ENCODE results near the gene TTC28. TPM values are rescaled to one million over a fixed set of nuclear protein-coding genes. Genes with fewer than 3 reads are reported as not detected.

Gene TTC28
- total RNA-seq, 1 experiment from 2014 or later = 11.2 TPM

DNA sequence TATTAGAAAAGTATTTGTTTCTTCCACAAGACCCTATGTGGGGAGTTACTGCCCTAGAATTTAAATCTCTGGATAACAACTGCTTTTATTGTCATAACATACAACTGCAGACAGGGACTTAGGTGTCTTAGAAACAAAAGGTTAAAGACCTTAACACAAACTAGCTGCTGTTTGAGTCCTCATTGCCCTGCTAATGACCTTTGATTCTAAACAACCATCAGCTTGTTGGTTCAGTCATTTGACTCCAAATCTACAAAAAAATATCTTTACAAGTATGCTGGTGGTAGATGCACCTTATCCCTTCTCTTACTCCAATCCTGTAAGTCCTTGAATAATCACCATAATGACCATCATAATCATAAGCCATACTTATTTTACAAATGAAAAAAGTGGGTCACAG lies 383.2 kb downstream of the TTC28 start:
- Histone ChIP-seq H3K27ac (ENCODE audit: low read length) (no peak overlapping the region), H3K4me1 (ENCODE audit: low read length) (no peaks in the 10 kb centered on the region)

DNA sequence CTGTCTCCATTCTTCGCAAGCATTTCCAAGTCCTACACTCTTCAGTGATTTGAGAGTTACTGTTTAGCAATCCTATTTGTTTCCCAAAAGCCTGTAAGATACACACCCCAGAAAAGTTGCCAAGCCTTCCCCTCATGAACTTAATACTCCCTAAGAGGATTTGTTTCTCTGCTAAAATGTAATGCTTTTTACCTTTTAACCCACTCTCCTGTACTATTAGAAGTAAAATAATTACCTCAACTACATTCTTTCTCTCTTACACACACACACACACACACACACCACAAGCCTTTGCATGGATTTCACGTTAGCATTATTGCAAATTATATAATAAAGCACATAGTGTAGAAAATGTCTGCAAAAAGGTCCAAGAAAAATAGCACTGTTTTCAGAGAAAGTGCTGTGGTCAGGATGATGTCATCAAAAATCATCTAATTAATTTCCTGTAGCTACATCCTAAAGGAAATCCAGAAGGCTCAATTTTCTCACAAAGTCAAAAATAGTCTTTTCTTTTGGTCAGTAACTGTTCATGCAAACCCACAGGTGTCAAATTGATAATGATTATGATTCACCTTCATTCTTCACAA lies 396.5 kb downstream of the TTC28 start:
- Histone ChIP-seq H3K4me3 (ENCODE audit: low read length) (no peak overlapping the region), H3K79me2 (ENCODE audit: low read length) (no peaks in the 10 kb centered on the region), H2AFZ (ENCODE audit: low read length) (no peak overlapping the region), H3K9ac (ENCODE audit: low read length) (no peak overlapping the region), H3K9me3 (ENCODE audit: low read length) (no peaks in the 10 kb centered on the region), H3K36me3 (ENCODE audit: insufficient read depth, low read length) (no peaks in the 10 kb centered on the region), H3K27me3 (ENCODE audit: low read length) (no peaks in the 10 kb centered on the region), H3K27ac (ENCODE audit: low read length) (no peak overlapping the region), H4K20me1 (ENCODE audit: insufficient read depth, low read depth, low read length) (no peaks in the 10 kb centered on the region), H3K4me2 (ENCODE audit: low read depth, low read length, poor library complexity, severe bottlenecking) (no peak overlapping the region), H3K4me1 (ENCODE audit: low read length) (no peaks in the 10 kb centered on the region), H3K9me2 (replicated peaks; ENCODE audit: insufficient read depth, low read length) (no peaks in the 10 kb centered on the region)
- no peak for DNase-seq

More for the DNA sequence above, 383.2 kb downstream of the TTC28 start:
- Histone ChIP-seq H3K9me3 (ENCODE audit: low read length) (no peaks in the 10 kb centered on the region), H4K20me1 (ENCODE audit: insufficient read depth, low read depth, low read length) (0 out of 2 replicates have a peak, but pooled peaks cover 5% of the 10 kb centered on the region), H3K27me3 (ENCODE audit: low read length) (no peaks in the 10 kb centered on the region), H2AFZ (ENCODE audit: low read length) (no peak overlapping the region), H3K9me2 (replicated peaks; ENCODE audit: insufficient read depth, low read length) (no peaks in the 10 kb centered on the region), H3K79me2 (ENCODE audit: low read length) (no peaks in the 10 kb centered on the region), H3K4me2 (ENCODE audit: low read depth, low read length, poor library complexity, severe bottlenecking) (no peak overlapping the region), H3K36me3 (ENCODE audit: insufficient read depth, low read length) (no peaks in the 10 kb centered on the region), H3K4me3 (ENCODE audit: low read length) (no peak overlapping the region), H3K9ac (ENCODE audit: low read length) (no peak overlapping the region)
- no peak for DNase-seq

DNA sequence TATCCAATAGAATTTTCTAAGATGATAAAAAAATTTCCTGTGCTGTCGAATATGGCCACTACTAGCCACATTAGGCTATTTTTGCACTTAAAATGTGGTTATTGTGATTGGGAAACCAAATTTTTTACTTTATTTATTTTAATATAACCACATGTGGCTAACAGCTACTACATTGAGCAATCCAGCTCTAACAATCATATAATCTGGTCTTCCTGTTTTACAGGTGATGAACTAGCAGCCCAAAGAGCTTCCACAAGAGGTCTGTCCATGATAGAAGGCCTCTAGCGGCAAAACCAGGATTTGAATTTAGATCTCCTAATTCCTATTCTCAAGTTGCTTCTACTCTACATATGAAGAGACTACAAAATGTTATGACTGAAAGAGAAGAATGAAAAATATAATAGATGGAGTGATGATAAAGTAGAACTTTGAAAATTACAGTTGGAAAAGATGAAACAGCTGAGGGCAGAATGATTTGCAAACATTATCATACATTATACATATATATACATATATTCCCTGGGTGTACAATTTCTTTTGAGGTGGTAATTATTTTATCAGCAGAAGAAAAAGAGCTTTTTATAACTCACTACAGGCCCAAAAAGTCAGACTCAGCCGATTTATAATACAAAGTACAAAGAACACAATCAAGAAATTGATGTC lies 397.1 kb downstream of the TTC28 start:
- H3K27me3 ChIP-seq (ENCODE audit: low read length) = no peaks in the 10 kb centered on the region
- H2AFZ ChIP-seq (ENCODE audit: low read length) = no peak overlapping the region
- H3K27ac ChIP-seq (ENCODE audit: low read length) = no peak overlapping the region
- DNase-seq = no peak
- H3K9ac ChIP-seq (ENCODE audit: low read length) = no peak overlapping the region
- H3K9me2 ChIP-seq (replicated peaks; ENCODE audit: insufficient read depth, low read length) = no peaks in the 10 kb centered on the region
- no peaks in the 10 kb centered on the region for H3K9me3 ChIP-seq (ENCODE audit: low read length)
- no peaks in the 10 kb centered on the region for H3K36me3 ChIP-seq (ENCODE audit: insufficient read depth, low read length)
- H3K4me1 ChIP-seq (ENCODE audit: low read length) = no peaks in the 10 kb centered on the region
- H3K4me3 ChIP-seq (ENCODE audit: low read length) = no peak overlapping the region
- no peaks in the 10 kb centered on the region for H4K20me1 ChIP-seq (ENCODE audit: insufficient read depth, low read depth, low read length)
- no peak overlapping the region for H3K4me2 ChIP-seq (ENCODE audit: low read depth, low read length, poor library complexity, severe bottlenecking)
- no peaks in the 10 kb centered on the region for H3K79me2 ChIP-seq (ENCODE audit: low read length)

DNA sequence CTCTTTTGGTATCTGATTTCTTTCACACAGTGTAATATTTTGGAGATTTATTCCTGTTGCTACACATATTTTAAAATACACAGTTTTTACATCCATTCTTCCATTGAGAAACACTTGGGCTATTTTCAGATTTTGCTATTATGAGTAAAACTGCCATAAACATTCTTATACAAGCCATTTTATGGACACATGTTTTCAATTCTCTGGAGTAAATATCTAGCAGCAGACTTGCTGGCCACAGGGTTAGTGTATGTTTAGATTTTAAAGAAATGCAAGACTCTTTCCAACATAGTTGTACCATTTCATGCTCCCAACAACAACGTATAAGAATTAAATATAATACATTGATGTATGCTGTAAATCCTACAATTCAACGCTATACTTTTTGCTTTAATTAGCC lies 399.8 kb downstream of the TTC28 start:
- H3K4me3 ChIP-seq (ENCODE audit: low read length) = no peak overlapping the region
- no peak for DNase-seq
- no peak overlapping the region for H3K27ac ChIP-seq (ENCODE audit: low read length)
- H3K79me2 ChIP-seq (ENCODE audit: low read length) = no peaks in the 10 kb centered on the region
- no peaks in the 10 kb centered on the region for H3K4me1 ChIP-seq (ENCODE audit: low read length)
- H3K9me3 ChIP-seq (ENCODE audit: low read length) = no peaks in the 10 kb centered on the region
- no peak overlapping the region for H2AFZ ChIP-seq (ENCODE audit: low read length)
- no peaks in the 10 kb centered on the region for H3K9me2 ChIP-seq (replicated peaks; ENCODE audit: insufficient read depth, low read length)
- no peak overlapping the region for H3K9ac ChIP-seq (ENCODE audit: low read length)
- no peaks in the 10 kb centered on the region for H3K27me3 ChIP-seq (ENCODE audit: low read length)
- 0 out of 2 replicates have a peak, but pooled peaks cover 7% of the 10 kb centered on the region for H4K20me1 ChIP-seq (ENCODE audit: insufficient read depth, low read depth, low read length)
- no peak overlapping the region for H3K4me2 ChIP-seq (ENCODE audit: low read depth, low read length, poor library complexity, severe bottlenecking)
- H3K36me3 ChIP-seq (ENCODE audit: insufficient read depth, low read length) = no peaks in the 10 kb centered on the region

DNA sequence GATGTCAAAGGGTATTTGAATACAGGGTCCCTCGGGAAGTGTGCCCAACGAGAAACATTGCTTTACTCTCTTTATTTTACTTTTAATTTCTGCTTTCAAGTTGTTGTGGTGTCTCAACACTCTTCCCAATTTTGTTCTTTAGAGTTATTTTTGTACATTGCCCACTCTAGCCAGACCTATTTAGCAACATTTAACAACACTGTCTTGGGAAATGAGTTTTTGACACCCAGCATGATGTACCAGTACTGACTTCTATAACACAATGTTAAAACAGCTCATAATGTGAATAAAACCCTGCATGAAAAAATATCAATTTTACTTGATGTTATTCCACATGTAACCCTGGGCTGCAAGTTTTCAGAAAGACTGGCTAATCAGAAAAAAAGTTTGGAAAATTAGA lies 410.4 kb downstream of the TTC28 start:
- H3K4me3 ChIP-seq (ENCODE audit: low read length) = no peak overlapping the region
- H2AFZ ChIP-seq (ENCODE audit: low read length) = no peak overlapping the region
- H4K20me1 ChIP-seq (ENCODE audit: insufficient read depth, low read depth, low read length) = peaks cover 21% of the 10 kb centered on the region
- DNase-seq = no peak
- H3K9me3 ChIP-seq (ENCODE audit: low read length) = no peaks in the 10 kb centered on the region
- H3K36me3 ChIP-seq (ENCODE audit: insufficient read depth, low read length) = no peaks in the 10 kb centered on the region
- no peak overlapping the region for H3K4me2 ChIP-seq (ENCODE audit: low read depth, low read length, poor library complexity, severe bottlenecking)
- no peaks in the 10 kb centered on the region for H3K9me2 ChIP-seq (replicated peaks; ENCODE audit: insufficient read depth, low read length)
- H3K27ac ChIP-seq (ENCODE audit: low read length) = no peak overlapping the region
- 0 out of 2 replicates have a peak, but pooled peaks cover 2% of the 10 kb centered on the region for H3K4me1 ChIP-seq (ENCODE audit: low read length)
- H3K27me3 ChIP-seq (ENCODE audit: low read length) = no peaks in the 10 kb centered on the region
- no peak overlapping the region for H3K9ac ChIP-seq (ENCODE audit: low read length)
- no peaks in the 10 kb centered on the region for H3K79me2 ChIP-seq (ENCODE audit: low read length)

DNA sequence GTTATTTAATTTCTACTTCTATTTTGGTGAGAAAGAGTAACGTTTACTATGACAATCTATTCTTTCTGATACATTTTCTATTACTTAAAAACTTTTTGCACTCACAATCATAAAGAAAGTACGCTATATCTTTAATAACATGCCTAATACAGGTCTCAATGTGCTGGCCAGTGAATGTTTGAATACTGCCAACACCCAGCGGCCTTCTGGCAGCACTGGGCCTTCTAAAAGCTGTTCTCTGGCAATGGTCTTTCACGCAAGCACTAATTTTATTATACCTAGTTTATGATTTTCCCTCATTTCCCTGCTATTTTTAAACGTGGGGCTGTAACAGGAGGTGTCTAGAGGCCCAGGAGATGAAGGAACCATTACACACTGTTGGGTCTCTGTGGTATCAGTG lies 410.8 kb downstream of the TTC28 start:
- Histone ChIP-seq H3K9me2 (replicated peaks; ENCODE audit: insufficient read depth, low read length) (no peaks in the 10 kb centered on the region), H3K79me2 (ENCODE audit: low read length) (no peaks in the 10 kb centered on the region), H3K36me3 (ENCODE audit: insufficient read depth, low read length) (no peaks in the 10 kb centered on the region), H3K9me3 (ENCODE audit: low read length) (no peaks in the 10 kb centered on the region), H3K9ac (ENCODE audit: low read length) (no peak overlapping the region), H3K27me3 (ENCODE audit: low read length) (no peaks in the 10 kb centered on the region), H3K4me2 (ENCODE audit: low read depth, low read length, poor library complexity, severe bottlenecking) (no peak overlapping the region), H4K20me1 (ENCODE audit: insufficient read depth, low read depth, low read length) (peaks cover 21% of the 10 kb centered on the region), H3K27ac (ENCODE audit: low read length) (no peak overlapping the region), H3K4me1 (ENCODE audit: low read length) (0 out of 2 replicates have a peak, but pooled peaks cover 2% of the 10 kb centered on the region), H2AFZ (ENCODE audit: low read length) (no peak overlapping the region), H3K4me3 (ENCODE audit: low read length) (no peak overlapping the region)
- DNase-seq = no peak

DNA sequence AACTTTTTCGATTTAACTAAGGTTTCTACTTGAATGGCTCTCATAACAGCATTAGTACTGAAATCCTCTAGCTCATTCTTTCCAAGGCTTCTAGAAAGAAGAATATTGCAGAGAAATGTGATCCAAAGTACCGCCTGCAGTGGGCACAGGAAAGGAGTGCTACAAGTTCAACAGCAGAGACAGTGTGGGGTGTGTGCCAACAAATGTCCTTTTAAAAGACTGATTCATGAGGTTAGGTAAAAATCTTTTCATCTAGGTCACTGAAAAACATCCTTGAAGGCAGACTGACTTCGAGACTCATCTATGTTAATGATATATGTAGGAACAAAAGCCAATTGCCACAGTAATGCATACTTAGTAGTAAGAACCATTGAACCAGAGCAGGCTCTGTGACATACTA lies 411.5 kb downstream of the TTC28 start:
- Histone ChIP-seq H2AFZ (ENCODE audit: low read length) (no peak overlapping the region), H3K9me3 (ENCODE audit: low read length) (no peaks in the 10 kb centered on the region), H3K79me2 (ENCODE audit: low read length) (no peaks in the 10 kb centered on the region), H3K4me2 (ENCODE audit: low read depth, low read length, poor library complexity, severe bottlenecking) (no peak overlapping the region), H4K20me1 (ENCODE audit: insufficient read depth, low read depth, low read length) (peaks cover 21% of the 10 kb centered on the region; the same call in 1 of the 2 replicates), H3K27ac (ENCODE audit: low read length) (no peak overlapping the region), H3K9ac (ENCODE audit: low read length) (no peak overlapping the region), H3K4me3 (ENCODE audit: low read length) (no peak overlapping the region), H3K36me3 (ENCODE audit: insufficient read depth, low read length) (no peaks in the 10 kb centered on the region), H3K27me3 (ENCODE audit: low read length) (no peaks in the 10 kb centered on the region), H3K4me1 (ENCODE audit: low read length) (0 out of 2 replicates have a peak, but pooled peaks cover 2% of the 10 kb centered on the region), H3K9me2 (replicated peaks; ENCODE audit: insufficient read depth, low read length) (no peaks in the 10 kb centered on the region)
- DNase-seq = no peak

DNA sequence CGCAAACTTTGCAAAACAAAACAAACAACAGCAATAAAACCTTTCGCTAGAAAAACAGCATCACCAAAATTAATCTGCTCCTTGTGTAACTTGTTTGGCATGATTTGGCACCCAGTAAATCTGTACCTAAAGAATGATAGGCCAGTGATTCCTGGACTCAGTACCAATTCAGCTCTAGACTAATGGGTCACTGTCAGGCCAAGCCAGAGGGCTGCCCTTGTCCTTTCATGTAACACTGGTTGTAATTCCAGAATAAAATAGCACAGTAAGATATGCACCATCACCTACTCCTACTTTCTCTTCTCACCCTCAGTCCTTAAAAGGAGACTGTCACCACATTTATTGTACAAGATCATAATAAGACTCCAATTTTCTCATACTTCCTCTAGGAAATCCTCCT lies 419.0 kb downstream of the TTC28 start:
- Histone ChIP-seq H2AFZ (ENCODE audit: low read length) (no peak overlapping the region), H3K79me2 (ENCODE audit: low read length) (no peaks in the 10 kb centered on the region), H3K9me2 (replicated peaks; ENCODE audit: insufficient read depth, low read length) (no peaks in the 10 kb centered on the region), H3K4me3 (ENCODE audit: low read length) (no peak overlapping the region), H3K4me1 (ENCODE audit: low read length) (no peaks in the 10 kb centered on the region), H3K27me3 (ENCODE audit: low read length) (no peaks in the 10 kb centered on the region), H3K9ac (ENCODE audit: low read length) (no peak overlapping the region), H3K36me3 (ENCODE audit: insufficient read depth, low read length) (no peaks in the 10 kb centered on the region), H3K9me3 (ENCODE audit: low read length) (no peaks in the 10 kb centered on the region), H4K20me1 (ENCODE audit: insufficient read depth, low read depth, low read length) (no peaks in the 10 kb centered on the region; the same call in 1 of the 2 replicates), H3K27ac (ENCODE audit: low read length) (no peak overlapping the region), H3K4me2 (ENCODE audit: low read depth, low read length, poor library complexity, severe bottlenecking) (no peak overlapping the region)
- DNase-seq = no peak
